ENCODE data around the gene TSPEAR. TPM values are rescaled to one million over a fixed set of nuclear protein-coding genes. Genes with fewer than 3 reads are reported as not detected.
A peak's percentile ranks its signal among the peaks of the same experiment; 100 is the strongest.

The TSPEAR gene
- total RNA-seq, 2 experiments from 2014 or later = not detected

DNA sequence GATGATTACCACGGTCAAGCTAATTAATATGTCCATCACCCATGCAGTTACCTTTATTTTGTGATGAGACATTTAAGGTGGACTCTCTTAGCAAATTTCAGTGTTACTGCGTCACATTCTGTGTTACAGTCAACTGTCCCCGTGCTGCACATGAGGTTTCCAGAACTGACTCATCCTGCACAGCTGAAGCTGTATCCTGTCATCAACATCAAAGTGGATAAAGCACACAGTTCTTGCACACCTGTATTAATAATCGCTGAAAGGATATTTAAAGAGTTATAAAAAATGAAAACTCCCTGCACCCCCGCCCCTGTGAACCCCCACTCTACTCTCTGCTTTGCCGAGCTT lies 127.6 kb downstream of the TSPEAR start:
- CTCF ChIA-PET = no interaction called here
- Histone ChIP-seq H3K36me3 (ENCODE audit: insufficient read depth, low read length) (no peaks in the 10 kb centered on the region), H3K4me1 (ENCODE audit: insufficient read depth, low read length) (peaks cover 3% of the 10 kb centered on the region), H3K27ac (ENCODE audit: low read depth in 1 of 2, low read length in 2 of 2) (no peak overlapping the region), H3K4me3 (ENCODE audit: low read length) (no peak overlapping the region), H3K9me3 (ENCODE audit: control insufficient read depth in 1 of 2, insufficient read depth in 1 of 2, low read length in 2 of 2) (peaks cover 4 to 29% of the 10 kb centered on the region in 2 experiments), H3K27me3 (ENCODE audit: control insufficient read depth in 1 of 2, insufficient read depth in 2 of 2, low read length in 2 of 2) (peaks cover 0 to 12% of the 10 kb centered on the region in 2 experiments)
- H3K27me3 Mint-ChIP-seq = peaks cover 49% of the 10 kb centered on the region
- no peak overlapping the region for H3K27ac Mint-ChIP-seq
- no peak overlapping the region for H3K4me3 Mint-ChIP-seq
- H3K9me3 Mint-ChIP-seq = peaks cover 2% of the 10 kb centered on the region
- TF ChIP-seq, protein P1, sequence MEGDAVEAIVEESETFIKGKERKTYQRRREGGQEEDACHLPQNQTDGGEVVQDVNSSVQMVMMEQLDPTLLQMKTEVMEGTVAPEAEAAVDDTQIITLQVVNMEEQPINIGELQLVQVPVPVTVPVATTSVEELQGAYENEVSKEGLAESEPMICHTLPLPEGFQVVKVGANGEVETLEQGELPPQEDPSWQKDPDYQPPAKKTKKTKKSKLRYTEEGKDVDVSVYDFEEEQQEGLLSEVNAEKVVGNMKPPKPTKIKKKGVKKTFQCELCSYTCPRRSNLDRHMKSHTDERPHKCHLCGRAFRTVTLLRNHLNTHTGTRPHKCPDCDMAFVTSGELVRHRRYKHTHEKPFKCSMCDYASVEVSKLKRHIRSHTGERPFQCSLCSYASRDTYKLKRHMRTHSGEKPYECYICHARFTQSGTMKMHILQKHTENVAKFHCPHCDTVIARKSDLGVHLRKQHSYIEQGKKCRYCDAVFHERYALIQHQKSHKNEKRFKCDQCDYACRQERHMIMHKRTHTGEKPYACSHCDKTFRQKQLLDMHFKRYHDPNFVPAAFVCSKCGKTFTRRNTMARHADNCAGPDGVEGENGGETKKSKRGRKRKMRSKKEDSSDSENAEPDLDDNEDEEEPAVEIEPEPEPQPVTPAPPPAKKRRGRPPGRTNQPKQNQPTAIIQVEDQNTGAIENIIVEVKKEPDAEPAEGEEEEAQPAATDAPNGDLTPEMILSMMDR (IDR thresholded peaks at IDR 0.05) = no peak
- ATAC-seq (ENCODE audit: poor library complexity) (peak; percentile 79), DNase-seq (peak in 7 of 14 experiments; percentile 5 to 55 (median 22))
- intact Hi-C loops (cut with DNase I, micrococcal nuclease) = no loop called here
- H3K4me1 Mint-ChIP-seq (ENCODE audit: low read depth) = peaks cover 24% of the 10 kb centered on the region
- POLR2A ChIA-PET = no interaction called here
- H3K36me3 Mint-ChIP-seq (ENCODE audit: low read depth) = no peaks in the 10 kb centered on the region

DNA sequence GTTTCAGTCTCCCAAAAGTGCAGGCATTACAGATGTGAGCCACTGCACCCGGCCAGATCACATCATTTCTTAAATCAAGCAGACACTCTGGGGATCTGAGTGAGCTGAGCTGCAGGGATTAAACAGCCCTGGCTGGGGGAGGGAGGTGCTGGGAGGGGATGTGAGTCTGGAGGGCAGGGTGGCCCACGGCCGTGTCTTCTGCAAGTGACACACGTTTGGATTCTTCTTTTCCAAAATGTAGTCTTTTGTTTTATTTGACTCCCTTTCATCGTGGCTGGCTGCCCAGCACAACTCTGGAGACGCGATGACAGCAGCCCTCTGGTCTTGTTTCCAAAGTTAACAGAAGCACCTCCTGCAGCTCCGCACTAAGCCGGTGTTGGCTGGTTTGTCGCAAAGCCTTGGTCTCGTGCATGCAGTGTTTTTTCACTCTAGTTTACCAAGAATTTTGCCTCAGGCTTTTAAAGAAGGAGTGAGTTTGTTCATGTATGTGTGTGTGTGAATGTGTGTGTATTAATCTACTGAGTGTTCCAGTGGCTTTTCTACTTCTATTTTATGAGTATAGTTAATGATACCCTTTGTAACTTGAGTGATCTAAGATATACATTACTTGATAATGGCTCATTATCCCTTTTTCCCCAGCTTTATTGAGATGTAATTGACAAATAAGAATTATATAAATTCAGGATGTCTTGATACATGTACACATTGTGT lies 128.1 kb downstream of the TSPEAR start:
- ChIA-PET POLR2A (no interaction called here), CTCF (no interaction called here)
- Histone ChIP-seq H3K27me3 (ENCODE audit: control insufficient read depth in 1 of 2, insufficient read depth in 2 of 2, low read length in 2 of 2) (peaks cover 0 to 12% of the 10 kb centered on the region in 2 experiments), H3K9me3 (ENCODE audit: control insufficient read depth in 1 of 2, insufficient read depth in 1 of 2, low read length in 2 of 2) (peaks cover 4 to 35% of the 10 kb centered on the region in 2 experiments), H3K4me3 (ENCODE audit: low read length) (no peak overlapping the region), H3K36me3 (ENCODE audit: insufficient read depth, low read length) (no peaks in the 10 kb centered on the region), H3K27ac (ENCODE audit: low read depth in 1 of 2, low read length in 2 of 2) (no peak overlapping the region), H3K4me1 (ENCODE audit: insufficient read depth, low read length) (peaks cover 3% of the 10 kb centered on the region)
- peaks cover 2% of the 10 kb centered on the region for H3K9me3 Mint-ChIP-seq
- peaks cover 44% of the 10 kb centered on the region for H3K27me3 Mint-ChIP-seq
- DNase-seq (no peak), ATAC-seq (ENCODE audit: poor library complexity) (no peak)
- intact Hi-C loops (cut with DNase I, micrococcal nuclease) = no loop called here
- no peak overlapping the region for H3K4me3 Mint-ChIP-seq
- no peak overlapping the region for H3K27ac Mint-ChIP-seq
- peaks cover 24% of the 10 kb centered on the region for H3K4me1 Mint-ChIP-seq (ENCODE audit: low read depth)
- TF ChIP-seq, protein P1 (IDR thresholded peaks at IDR 0.05) = no peak
- H3K36me3 Mint-ChIP-seq (ENCODE audit: low read depth) = no peaks in the 10 kb centered on the region

DNA sequence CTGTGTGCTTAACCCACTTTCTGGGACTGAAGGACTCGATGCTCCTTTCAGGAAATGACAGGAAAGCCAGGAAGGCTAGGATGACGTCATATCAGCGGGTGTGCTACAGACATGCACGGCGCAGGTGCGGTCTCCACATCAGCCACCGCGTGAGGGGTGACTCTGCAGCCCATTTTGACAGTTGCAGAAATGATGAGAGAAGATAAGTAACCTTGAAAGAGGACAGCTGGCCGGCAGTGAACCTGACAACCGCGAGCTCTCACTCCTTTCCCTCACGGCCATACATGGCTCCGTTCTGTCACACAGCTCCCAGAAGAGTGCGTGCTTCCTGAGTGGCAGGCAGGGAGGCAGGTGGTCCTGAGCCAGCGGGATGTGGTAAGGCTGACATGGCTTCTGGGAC lies 129.3 kb downstream of the TSPEAR start:
- Histone ChIP-seq H3K27me3 (ENCODE audit: control insufficient read depth in 1 of 2, insufficient read depth in 2 of 2, low read length in 2 of 2) (peaks cover 0 to 12% of the 10 kb centered on the region in 2 experiments), H3K4me3 (ENCODE audit: low read length) (no peak overlapping the region), H3K27ac (ENCODE audit: low read depth in 1 of 2, low read length in 2 of 2) (no peak overlapping the region), H3K4me1 (ENCODE audit: insufficient read depth, low read length) (peaks cover 3% of the 10 kb centered on the region), H3K36me3 (ENCODE audit: insufficient read depth, low read length) (no peaks in the 10 kb centered on the region), H3K9me3 (ENCODE audit: control insufficient read depth in 1 of 2, insufficient read depth in 1 of 2, low read length in 2 of 2) (peaks cover 5 to 41% of the 10 kb centered on the region in 2 experiments)
- ATAC-seq (ENCODE audit: poor library complexity) = no peak
- ChIA-PET CTCF (no interaction called here), POLR2A (no interaction called here)
- no peak overlapping the region for H3K27ac Mint-ChIP-seq
- no peak for DNase-seq
- H3K4me3 Mint-ChIP-seq = no peak overlapping the region
- TF ChIP-seq, protein P1 (IDR thresholded peaks at IDR 0.05) = no peak
- peaks cover 33% of the 10 kb centered on the region for H3K27me3 Mint-ChIP-seq
- peaks cover 9% of the 10 kb centered on the region for H3K9me3 Mint-ChIP-seq
- no peaks in the 10 kb centered on the region for H3K36me3 Mint-ChIP-seq (ENCODE audit: low read depth)
- intact Hi-C loops (cut with DNase I, micrococcal nuclease) = no loop called here
- peaks cover 24% of the 10 kb centered on the region for H3K4me1 Mint-ChIP-seq (ENCODE audit: low read depth)
